Astrocyte of the spinal cord (primary cell): Measurements from ENCODE around the gene ZNF316.

Source experiments
- DNase-seq: peaks from one replicate; pipeline ENCODE4 v3.0.0; 2011; ENCODE audit warnings: low read depth, low spot score
- H3K4me3 ChIP-seq: 2 replicates; pipeline ENCODE4 v1.5.1; 2011; ENCODE audit warnings: low read depth, mild to moderate bottlenecking, low read length, moderate library complexity
- CTCF ChIP-seq: IDR thresholded peaks from 2 replicates; pipeline ENCODE4 v1.5.1; 2012; ENCODE audit warnings: low read depth, mild to moderate bottlenecking, low read length, inconsistent platforms
- in situ Hi-C: cut with HindIII; loops from 2 replicates; pipeline ENCODE4 v1.10.0; 2017; ENCODE audit warnings: low sequenced_read_pairs

ZNF316 gene

GRCh38 chr7:6621195-6622133, 15.7 kb upstream of the ZNF316 start:
- DNase-seq = no peak
- no peak for TF ChIP-seq CTCF
- no peak overlapping the region for H3K4me3 ChIP-seq
- in situ Hi-C loops = no loop called here

- in situ Hi-C loops = no loop called here
- DNase-seq = no peak
- no peak overlapping the region for H3K4me3 ChIP-seq
- TF ChIP-seq CTCF = no peak
Measured at GRCh38 chr7:6622134-6622710, 14.9 kb upstream of the ZNF316 start.

GRCh38 chr7:6623589-6624245, 13.4 kb upstream of the ZNF316 start:
- DNase-seq = no peak
- in situ Hi-C loops = no loop called here
- no peak overlapping the region for H3K4me3 ChIP-seq

GRCh38 chr7:6624246-6624611, 12.9 kb upstream of the ZNF316 start:
- H3K4me3 ChIP-seq = no peak overlapping the region
- DNase-seq = no peak
- in situ Hi-C loops = no loop called here
- TF ChIP-seq CTCF = no peak

More at GRCh38 chr7:6623589-6624245, 13.4 kb upstream of the ZNF316 start:
- no peak for TF ChIP-seq CTCF

GRCh38 chr7:6628045-6628444, 9.1 kb upstream of the ZNF316 start:
- no peak for DNase-seq
- no peak for TF ChIP-seq CTCF
- in situ Hi-C loops = no loop called here
- H3K4me3 ChIP-seq = no peak overlapping the region

- no peak overlapping the region for H3K4me3 ChIP-seq
- DNase-seq = no peak
- TF ChIP-seq CTCF = no peak
- in situ Hi-C loops = no loop called here
Measured at GRCh38 chr7:6630007-6630849, 6.9 kb upstream of the ZNF316 start.
